HG03135 (cell line): ENCODE results near the gene PPP1R3A.
"Not testable (repeated sequence)": the region's sequence is repeated elsewhere in the genome, so short reads cannot be mapped to it uniquely, and the experiment has no call there.

Source experiments
- ATAC-seq: cut with Tn5 transposase; IDR thresholded peaks from one replicate; pipeline ENCODE4 v1.9.1; 2021; ENCODE audit warnings: mild to moderate bottlenecking, moderate library complexity; ENCODE audit not compliant: unreplicated experiment

PPP1R3A gene, protein sequence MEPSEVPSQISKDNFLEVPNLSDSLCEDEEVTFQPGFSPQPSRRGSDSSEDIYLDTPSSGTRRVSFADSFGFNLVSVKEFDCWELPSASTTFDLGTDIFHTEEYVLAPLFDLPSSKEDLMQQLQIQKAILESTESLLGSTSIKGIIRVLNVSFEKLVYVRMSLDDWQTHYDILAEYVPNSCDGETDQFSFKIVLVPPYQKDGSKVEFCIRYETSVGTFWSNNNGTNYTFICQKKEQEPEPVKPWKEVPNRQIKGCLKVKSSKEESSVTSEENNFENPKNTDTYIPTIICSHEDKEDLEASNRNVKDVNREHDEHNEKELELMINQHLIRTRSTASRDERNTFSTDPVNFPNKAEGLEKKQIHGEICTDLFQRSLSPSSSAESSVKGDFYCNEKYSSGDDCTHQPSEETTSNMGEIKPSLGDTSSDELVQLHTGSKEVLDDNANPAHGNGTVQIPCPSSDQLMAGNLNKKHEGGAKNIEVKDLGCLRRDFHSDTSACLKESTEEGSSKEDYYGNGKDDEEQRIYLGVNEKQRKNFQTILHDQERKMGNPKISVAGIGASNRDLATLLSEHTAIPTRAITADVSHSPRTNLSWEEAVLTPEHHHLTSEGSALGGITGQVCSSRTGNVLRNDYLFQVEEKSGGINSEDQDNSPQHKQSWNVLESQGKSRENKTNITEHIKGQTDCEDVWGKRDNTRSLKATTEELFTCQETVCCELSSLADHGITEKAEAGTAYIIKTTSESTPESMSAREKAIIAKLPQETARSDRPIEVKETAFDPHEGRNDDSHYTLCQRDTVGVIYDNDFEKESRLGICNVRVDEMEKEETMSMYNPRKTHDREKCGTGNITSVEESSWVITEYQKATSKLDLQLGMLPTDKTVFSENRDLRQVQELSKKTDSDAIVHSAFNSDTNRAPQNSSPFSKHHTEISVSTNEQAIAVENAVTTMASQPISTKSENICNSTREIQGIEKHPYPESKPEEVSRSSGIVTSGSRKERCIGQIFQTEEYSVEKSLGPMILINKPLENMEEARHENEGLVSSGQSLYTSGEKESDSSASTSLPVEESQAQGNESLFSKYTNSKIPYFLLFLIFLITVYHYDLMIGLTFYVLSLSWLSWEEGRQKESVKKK

DNA sequence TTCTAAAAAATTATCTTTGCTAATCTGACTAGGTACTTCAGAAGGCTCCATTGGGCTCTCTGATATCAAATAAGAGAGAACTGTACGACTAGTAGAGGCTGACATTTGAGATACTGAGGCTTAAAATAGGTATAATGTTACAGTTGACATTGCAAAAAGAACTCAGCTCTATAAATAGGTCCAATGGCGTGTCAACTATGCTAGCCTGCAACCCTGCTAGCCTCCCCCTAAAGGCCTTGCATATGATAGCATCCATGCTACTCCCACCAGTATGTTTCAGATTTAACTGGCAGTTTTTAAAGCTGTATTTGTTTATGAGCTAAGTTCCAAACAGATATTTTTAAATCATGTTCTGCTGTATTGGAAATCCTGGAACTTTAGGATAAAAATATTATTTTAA, at the start of gene PPP1R3A:
TSS of gene PPP1R3A (minus strand) at position 64 of the 400 bp plus-strand sequence. CDS start at position 51, 13 bp downstream.
- ATAC-seq, result no peak

DNA sequence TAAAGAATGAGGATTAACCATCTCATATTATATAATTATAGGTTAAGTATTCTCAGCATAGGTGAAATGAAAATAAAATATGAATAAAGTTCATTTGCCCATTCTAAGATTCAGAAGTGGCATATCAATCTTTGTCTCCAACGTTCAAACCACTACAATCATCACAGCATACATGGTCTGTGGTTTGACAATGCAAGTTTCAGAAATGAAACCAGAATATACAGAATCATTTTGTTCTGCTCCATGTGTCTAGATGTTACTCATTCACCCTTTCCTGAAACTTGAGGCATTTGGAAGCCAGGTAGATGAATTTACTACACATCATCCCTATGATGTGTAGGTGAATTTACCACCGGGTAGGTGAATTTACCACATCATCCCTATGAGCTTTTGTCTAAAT, 44.5 kb upstream of the PPP1R3A start:
- ATAC-seq, result no peak

DNA sequence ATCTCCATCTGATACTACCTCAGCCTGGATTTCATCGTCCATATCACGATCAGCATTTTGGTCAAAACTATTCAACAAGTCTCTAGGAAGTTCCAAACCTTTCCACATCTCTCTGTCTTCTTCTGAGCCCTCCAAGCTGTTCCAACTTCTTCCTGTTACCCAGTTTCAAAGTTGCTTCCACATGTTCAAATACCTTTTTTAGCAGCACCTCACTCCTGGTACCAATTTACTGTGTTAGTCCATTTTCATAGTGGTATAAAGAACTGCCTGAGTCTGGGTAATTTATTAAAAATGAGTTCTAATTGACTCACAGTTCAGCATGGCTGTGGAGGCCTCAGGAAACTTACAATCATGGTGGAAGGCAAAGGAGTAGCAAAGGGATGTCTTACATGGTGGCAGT, 41.1 kb upstream of the PPP1R3A start:
- no peak for ATAC-seq

- no peak for ATAC-seq
Observed at GRCh38 chr7:113955157-113955556, 36.3 kb upstream of the PPP1R3A start.

DNA sequence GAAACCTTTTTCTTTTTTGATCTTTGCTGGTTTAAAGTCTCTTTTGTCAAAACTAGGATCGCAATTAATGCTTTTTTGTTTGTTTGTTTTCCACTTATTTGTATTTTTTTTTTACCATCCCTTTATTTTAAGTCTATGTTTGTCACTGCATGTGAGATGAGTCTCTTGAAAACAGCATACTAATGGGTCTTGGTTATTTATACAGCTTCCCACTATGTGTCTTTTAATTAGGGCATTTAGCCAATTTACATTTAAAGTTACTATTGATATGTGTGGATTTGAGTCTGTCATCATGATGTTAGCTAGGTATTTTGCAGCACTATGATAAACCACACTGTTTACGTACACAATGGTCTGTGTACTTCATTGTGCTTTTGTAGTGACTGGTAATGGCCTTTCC, 34.7 kb upstream of the PPP1R3A start:
- ATAC-seq, result no peak

GRCh38 chr7:113945018-113945938, 26.5 kb upstream of the PPP1R3A start:
- ATAC-seq, result no peak

DNA sequence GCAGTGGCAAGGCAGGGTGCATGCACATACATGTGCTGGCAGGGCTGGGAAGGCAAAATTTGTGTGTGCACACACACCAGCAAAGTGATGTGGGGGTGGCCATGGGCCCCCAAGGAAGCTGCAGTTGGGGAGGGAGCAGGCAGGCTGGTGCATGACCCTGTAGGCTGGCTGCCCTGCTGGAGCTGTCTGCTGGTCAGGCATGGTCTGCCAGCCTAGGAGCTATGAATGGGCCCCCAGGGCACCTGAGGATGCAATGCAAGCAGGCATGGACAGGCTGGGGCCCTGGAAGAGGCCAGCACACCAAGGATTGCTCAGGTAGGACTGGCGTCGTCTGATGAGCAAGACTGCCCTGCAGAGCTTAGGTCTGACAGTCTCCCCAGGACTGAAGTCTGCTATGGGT, 18.2 kb upstream of the PPP1R3A start:
- no peak for ATAC-seq

GRCh38 chr7:113936535-113936934, 17.7 kb upstream of the PPP1R3A start:
- ATAC-seq, result no peak

DNA sequence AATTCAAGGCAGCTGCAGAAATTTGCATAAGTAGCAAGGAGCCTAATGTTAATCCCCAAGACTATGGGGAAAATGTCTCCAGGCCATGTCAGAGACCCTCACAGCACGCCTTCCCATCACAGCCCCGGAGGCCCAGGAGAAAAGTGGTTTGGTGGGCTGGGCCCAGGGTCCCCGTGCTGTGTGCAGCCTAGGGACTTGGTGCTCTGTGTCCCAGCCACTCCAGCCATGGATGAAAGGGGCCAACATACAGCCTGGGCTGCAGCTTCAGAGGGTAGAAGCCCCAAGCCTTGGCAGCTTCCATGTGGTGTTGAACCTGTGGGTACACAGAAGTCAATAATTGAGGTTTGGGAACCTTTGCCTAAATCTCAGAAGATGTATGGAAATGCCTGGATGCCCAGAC, 10.6 kb upstream of the PPP1R3A start:
- ATAC-seq, result not testable (repeated sequence)

DNA sequence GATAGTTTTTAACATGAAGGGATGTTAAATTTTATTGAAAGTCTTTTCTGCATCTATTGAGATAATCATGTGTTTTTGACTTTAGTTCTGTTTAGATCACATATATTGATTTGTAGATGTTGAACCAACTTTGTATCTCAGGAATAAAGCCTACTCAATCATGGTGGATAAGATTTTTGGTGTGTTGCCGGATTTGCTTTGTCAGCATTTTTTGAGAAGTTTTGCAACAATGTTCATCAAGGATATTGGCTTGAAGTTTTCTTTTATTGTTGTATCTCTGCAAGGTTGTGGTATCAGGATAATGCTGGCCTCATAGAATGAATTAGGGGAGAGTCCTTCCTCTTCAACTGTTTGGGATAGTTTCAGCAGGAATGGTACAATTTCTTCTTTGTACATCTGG, 9.3 kb upstream of the PPP1R3A start:
- no peak for ATAC-seq

DNA sequence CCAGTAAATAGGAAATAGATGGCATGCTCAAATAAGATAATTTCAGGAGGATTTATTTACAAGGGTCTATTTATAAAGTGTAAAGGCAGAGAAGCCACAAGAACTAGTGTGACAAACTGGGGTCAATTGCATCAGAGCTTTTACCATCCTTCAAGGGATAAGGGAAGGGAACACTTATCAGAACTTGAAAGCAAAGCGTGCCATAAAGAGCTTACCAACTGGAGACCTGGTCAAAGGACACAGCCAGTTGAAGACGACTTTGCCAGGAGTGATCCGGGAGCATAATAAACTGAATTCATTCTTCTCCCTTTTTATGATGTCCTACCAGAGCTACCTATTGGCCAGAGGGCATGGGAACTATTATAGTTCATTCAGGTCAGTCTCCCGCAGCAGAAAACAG, 3.2 kb upstream of the PPP1R3A start:
- ATAC-seq, result no peak

DNA sequence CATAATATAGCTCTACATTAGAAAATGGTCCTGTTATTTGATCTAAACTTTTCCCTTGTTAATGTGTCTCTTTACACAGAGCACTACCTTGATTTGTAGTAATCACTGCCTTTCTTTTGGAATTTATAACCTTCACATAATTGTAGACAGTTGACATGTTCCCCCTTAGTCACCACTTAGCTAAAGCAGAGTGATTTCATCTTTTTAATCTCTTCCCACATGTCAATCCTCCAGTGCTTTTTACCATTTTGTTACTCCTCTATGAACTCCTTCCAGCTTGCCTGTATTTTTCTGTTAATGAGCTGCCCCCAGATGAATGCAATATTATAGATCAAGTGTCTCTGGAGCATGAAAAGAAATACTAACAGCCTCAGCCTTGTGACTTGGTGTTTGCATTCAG, 2.6 kb upstream of the PPP1R3A start:
- no peak for ATAC-seq

- no peak for ATAC-seq
Observed at GRCh38 chr7:113917840-113918239, 969 bp downstream of the PPP1R3A start.

GRCh38 chr7:113915956-113916355, 2.9 kb downstream of the PPP1R3A start:
- no peak for ATAC-seq

GRCh38 chr7:113912876-113913275, 5.9 kb downstream of the PPP1R3A start:
- ATAC-seq, result no peak

- no peak for ATAC-seq
Observed at GRCh38 chr7:113907617-113908016, 11.2 kb downstream of the PPP1R3A start.

DNA sequence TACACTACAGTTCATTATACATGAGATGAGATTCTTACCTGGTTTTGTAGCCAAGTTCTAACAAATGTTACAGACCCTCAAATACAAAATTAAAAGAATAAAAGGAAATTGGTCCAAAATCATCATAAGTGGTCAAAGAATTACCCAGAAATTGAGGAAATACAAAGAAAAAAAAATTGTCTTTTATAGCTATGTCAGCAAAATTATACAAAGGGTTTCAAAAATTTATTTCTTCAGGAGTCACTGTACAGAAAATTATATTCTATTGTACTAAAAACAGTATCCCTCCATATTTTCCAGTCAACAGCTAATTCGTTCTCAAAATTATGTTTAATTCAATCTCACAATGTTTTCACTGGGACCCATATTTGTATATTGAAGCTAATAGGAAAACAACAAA, 14.3 kb downstream of the PPP1R3A start:
- no peak for ATAC-seq

GRCh38 chr7:113892818-113893217, 26.0 kb downstream of the PPP1R3A start:
- no peak for ATAC-seq

DNA sequence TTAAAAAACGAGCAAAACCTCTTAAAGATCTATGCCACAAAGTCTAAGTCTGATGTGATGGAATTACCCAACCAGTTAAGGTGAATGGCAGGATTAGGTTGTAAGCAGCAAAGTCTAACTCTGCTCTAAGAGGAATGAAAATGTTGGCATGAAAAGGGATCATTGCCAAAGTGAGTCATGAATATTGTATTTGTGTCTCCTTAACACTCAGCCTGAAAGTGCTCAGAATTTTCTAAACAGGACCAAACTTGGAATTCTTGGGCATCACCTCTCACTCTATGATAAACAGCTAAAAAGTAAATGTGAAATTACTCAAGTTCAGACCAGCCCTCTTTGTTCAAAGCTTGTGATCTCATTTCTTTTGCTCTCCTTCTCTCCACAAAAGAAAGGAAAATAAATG, 27.0 kb downstream of the PPP1R3A start:
- ATAC-seq, result no peak

DNA sequence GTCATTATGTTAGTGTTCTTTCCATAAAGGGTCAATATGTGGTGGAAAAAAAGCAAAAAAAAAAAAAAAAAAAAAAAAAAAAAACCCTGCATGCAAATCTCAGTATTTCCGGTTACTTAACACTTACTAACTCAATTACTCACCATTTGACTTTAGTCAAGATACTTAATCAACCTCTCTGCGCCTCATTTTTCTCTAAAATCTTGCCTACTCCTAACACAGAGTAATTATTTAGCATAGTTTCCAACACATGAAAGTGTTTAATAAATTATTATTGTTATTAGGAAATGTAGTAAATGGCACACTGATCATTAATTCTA, 27.8 kb downstream of the PPP1R3A start:
- no peak for ATAC-seq
